IMR-90 (cell line): ENCODE measurements around the gene ADCY2. TPM values are rescaled to one million over a fixed set of nuclear protein-coding genes. Genes with fewer than 3 reads are reported as not detected.

Source experiments
- ATAC-seq: fragments of 200-7000 bp; cut with Tn5 transposase; 2 replicates; pipeline ENCODE4 v1.9.1; 2020; ENCODE audit warnings: low read depth, mild to moderate bottlenecking, moderate library complexity
- BruUV-seq: library from RNA; stranded (reverse); fragments of 400-500 nt; replicated peaks from 2 replicates; lab custom pipeline; 2021; lab: Mats Ljungman, UMichigan
- CTCF ChIA-PET: fragments of 300-600 bp; formaldehyde crosslinking; extraction: SDS; loops from one replicate; lab custom pipeline; 2021; ENCODE audit warnings: antibody characterized with exemption; lab: Yijun Ruan, JAX
- POLR2A ChIA-PET: fragments of 300-600 bp; sonication (Branson Sonifier 250); formaldehyde crosslinking; loops from one replicate; lab custom pipeline; 2022; ENCODE audit warnings: antibody characterized with exemption; ENCODE audit not compliant: unreplicated experiment; lab: Charles Lee
- DNase-seq: peaks from one replicate; pipeline ENCODE4 v3.0.0; 2013
- H2AFZ ChIP-seq: replicated peaks from 2 replicates; pipeline ENCODE3; 2013; ENCODE audit warnings: low read length, mild to moderate bottlenecking; ENCODE audit not compliant: poor library complexity
- H2AK5ac ChIP-seq: 2 replicates; pipeline ENCODE4 v1.6.1; 2013; ENCODE audit warnings: low read depth, low read length, inconsistent platforms
- H2AK9ac ChIP-seq: replicated peaks from 2 replicates; pipeline ENCODE3; 2013; ENCODE audit warnings: mild to moderate bottlenecking, low read depth, low read length, moderate library complexity; ENCODE audit not compliant: poor library complexity
- H2BK120ac ChIP-seq: 2 replicates; pipeline ENCODE4 v1.6.1; 2013; ENCODE audit warnings: low read depth, low read length, inconsistent platforms
- H2BK15ac ChIP-seq: 3 replicates; pipeline ENCODE4 v1.6.1; 2013; ENCODE audit warnings: low read depth, low read length, inconsistent platforms
- H2BK20ac ChIP-seq: 2 replicates; pipeline ENCODE4 v1.6.1; 2013; ENCODE audit warnings: low read depth, mild to moderate bottlenecking, inconsistent platforms, low read length, moderate library complexity
- H2BK5ac ChIP-seq: 2 replicates; pipeline ENCODE4 v1.6.1; 2013; ENCODE audit warnings: mild to moderate bottlenecking, low read depth, low read length, inconsistent platforms; ENCODE audit not compliant: poor library complexity, severe bottlenecking
- H3K14ac ChIP-seq: replicated peaks from 2 replicates; pipeline ENCODE4 v1.6.1; 2013; ENCODE audit warnings: low read depth, low read length, inconsistent platforms
- H3K18ac ChIP-seq: 2 replicates; pipeline ENCODE4 v1.6.1; 2013; ENCODE audit warnings: low read depth, low read length, control low read depth
- H3K23ac ChIP-seq: 2 replicates; pipeline ENCODE4 v1.6.1; 2013; ENCODE audit warnings: low read depth, low read length, inconsistent platforms
- H3K27ac ChIP-seq: 2 replicates; pipeline ENCODE4 v1.5.1; 2013; ENCODE audit warnings: mild to moderate bottlenecking, control low read depth, low read length; ENCODE audit not compliant: insufficient read depth
- H3K27me3 ChIP-seq: 2 replicates; pipeline ENCODE4 v1.6.1; 2013; ENCODE audit warnings: low read length; ENCODE audit not compliant: control insufficient read depth, insufficient read depth
- H3K36me3 ChIP-seq: 2 replicates; pipeline ENCODE4 v1.6.1; 2013; ENCODE audit warnings: low read length, mixed read lengths; ENCODE audit not compliant: control insufficient read depth, insufficient read depth
- H3K4ac ChIP-seq: 2 replicates; pipeline ENCODE4 v1.6.1; 2013; ENCODE audit warnings: low read depth, low read length, inconsistent platforms
- H3K4me1 ChIP-seq: 2 replicates; pipeline ENCODE4 v1.6.1; 2013; ENCODE audit warnings: low read length, mixed read lengths; ENCODE audit not compliant: control insufficient read depth, insufficient read depth
- H3K4me2 ChIP-seq: 2 replicates; pipeline ENCODE4 v1.6.1; 2013; ENCODE audit warnings: low read depth, mild to moderate bottlenecking, control low read depth, low read length, moderate library complexity
- H3K4me3 ChIP-seq: 2 replicates; pipeline ENCODE4 v1.5.1; 2013; ENCODE audit warnings: low read depth, mild to moderate bottlenecking, control low read depth, low read length, moderate library complexity; ENCODE audit not compliant: insufficient read depth
- H3K56ac ChIP-seq: 2 replicates; pipeline ENCODE4 v1.6.1; 2013; ENCODE audit warnings: low read length, inconsistent platforms; ENCODE audit not compliant: insufficient read depth; ENCODE audit errors: extremely low read depth
- H3K79me1 ChIP-seq, 2 experiments: 2 replicates each; pipeline ENCODE4 v1.6.1; 2013; ENCODE audit warnings: low read length in 2 of 2, inconsistent platforms in 1 of 2, low read depth in 1 of 2
- H3K9ac ChIP-seq: 2 replicates; pipeline ENCODE4 v1.6.1; 2013; ENCODE audit warnings: low read depth, low read length, control low read depth
- H3K9me1 ChIP-seq: 2 replicates; pipeline ENCODE4 v1.6.1; 2013; ENCODE audit warnings: low read length, inconsistent platforms; ENCODE audit not compliant: insufficient read depth
- H3K9me3 ChIP-seq: 2 replicates; pipeline ENCODE4 v1.6.1; 2013; ENCODE audit warnings: low read length; ENCODE audit not compliant: control insufficient read depth, insufficient read depth
- H4K20me1 ChIP-seq: 2 replicates; pipeline ENCODE4 v1.6.1; 2013; ENCODE audit warnings: low read length, inconsistent platforms; ENCODE audit not compliant: insufficient read depth
- H4K5ac ChIP-seq: 2 replicates; pipeline ENCODE4 v1.6.1; 2013; ENCODE audit warnings: mild to moderate bottlenecking, low read depth, low read length, control low read depth
- H4K8ac ChIP-seq, 2 experiments: 2 replicates each; pipeline ENCODE4 v1.6.1; 2013; ENCODE audit warnings: low read depth in 2 of 2, low read length in 2 of 2, control low read depth in 1 of 2, inconsistent platforms in 1 of 2
- H4K91ac ChIP-seq: 2 replicates; pipeline ENCODE4 v1.6.1; 2013; ENCODE audit warnings: low read depth, low read length, inconsistent platforms; ENCODE audit not compliant: insufficient read depth
- BHLHE40 ChIP-seq: fragments of 150-350 bp; IDR thresholded peaks from 2 replicates; pipeline ENCODE4 v1.6.1; 2016; ENCODE audit warnings: mild to moderate bottlenecking, low read depth, low read length
- CEBPB ChIP-seq: IDR thresholded peaks from 2 replicates; pipeline ENCODE4 v1.6.1; 2012; ENCODE audit warnings: low read depth, low read length, improper control_type of control experiment
- CHD1 ChIP-seq: IDR thresholded peaks from 2 replicates; pipeline ENCODE4 v1.6.1; 2012; ENCODE audit warnings: low read depth, low read length, improper control_type of control experiment
- CTCF ChIP-seq: conservative IDR thresholded peaks from 2 replicates; pipeline ENCODE4 v1.5.1; 2012; ENCODE audit warnings: mild to moderate bottlenecking, low read depth, low read length, improper control_type of control experiment
- ELK1 ChIP-seq: fragments of 150-350 bp; IDR thresholded peaks from 2 replicates; pipeline ENCODE4 v1.6.1; 2016; ENCODE audit warnings: low read depth, mild to moderate bottlenecking, low read length, moderate library complexity, borderline replicate concordance
- FOS ChIP-seq: fragments of 150-350 bp; IDR thresholded peaks from 2 replicates; pipeline ENCODE4 v1.6.1; 2016; ENCODE audit warnings: low read depth, low read length
- MAFK ChIP-seq: IDR thresholded peaks from 2 replicates; pipeline ENCODE4 v1.6.1; 2012; ENCODE audit warnings: low read depth, low read length, improper control_type of control experiment
- MAZ ChIP-seq: IDR thresholded peaks from 2 replicates; pipeline ENCODE4 v1.6.1; 2012; ENCODE audit warnings: low read depth, mild to moderate bottlenecking, low read length, improper control_type of control experiment, moderate library complexity, borderline replicate concordance
- MXI1 ChIP-seq: IDR thresholded peaks from 2 replicates; pipeline ENCODE4 v1.6.1; 2012; ENCODE audit warnings: low read depth, mild to moderate bottlenecking, low read length, moderate library complexity, borderline replicate concordance
- NFE2L2 ChIP-seq: fragments of 150-350 bp; IDR thresholded peaks from 2 replicates; pipeline ENCODE4 v1.6.1; 2016; ENCODE audit warnings: low read depth, mild to moderate bottlenecking, low read length
- POLR2A ChIP-seq: IDR thresholded peaks from 2 replicates; pipeline ENCODE4 v1.6.1; 2012; ENCODE audit warnings: mild to moderate bottlenecking, low read depth, low read length
- RAD21 ChIP-seq: IDR thresholded peaks from 2 replicates; pipeline ENCODE4 v1.6.1; 2012; ENCODE audit warnings: low read length, improper control_type of control experiment
- RCOR1 ChIP-seq: IDR thresholded peaks from 2 replicates; pipeline ENCODE4 v1.6.1; 2012; ENCODE audit warnings: mild to moderate bottlenecking, low read length, improper control_type of control experiment; ENCODE audit not compliant: insufficient replicate concordance
- RFX5 ChIP-seq: IDR thresholded peaks from 2 replicates; pipeline ENCODE4 v1.8.0; 2012; ENCODE audit warnings: low read depth, mild to moderate bottlenecking, low read length, moderate library complexity
- SMC3 ChIP-seq: fragments of 150-350 bp; IDR thresholded peaks from 2 replicates; pipeline ENCODE4 v1.6.1; 2016; ENCODE audit warnings: low read depth, mild to moderate bottlenecking, antibody characterized with exemption, low read length, moderate library complexity
- USF2 ChIP-seq: fragments of 150-350 bp; IDR thresholded peaks from 2 replicates; pipeline ENCODE4 v1.6.1; 2017; ENCODE audit warnings: mild to moderate bottlenecking, antibody characterized with exemption, low read length, low read depth
- WGBS, 2 experiments: methylation state at CpG; one replicate each; pipeline versions ENCODE4 v1.1.5 to v1.1.7; 2013; ENCODE audit warnings: missing lambda C conversion rate in 2 of 2; ENCODE audit not compliant: insufficient read length in 1 of 2; ENCODE audit errors: extremely low coverage in 2 of 2; 5-methylcytosine and 5-hydroxymethylcytosine counted together
- dilution Hi-C: fragments of 300-500 bp; cut with HindIII; formaldehyde crosslinking; loops from one replicate; pipeline ENCODE4 v1.14.3; 2018; ENCODE audit warnings: low sequenced_read_pairs; ENCODE audit not compliant: unreplicated experiment
- in situ Hi-C: fragments of 300-500 bp; cut with MboI; formaldehyde crosslinking; loops from 3 replicates; pipeline ENCODE4 v1.14.3; 2019; ENCODE audit warnings: low sequenced_read_pairs, inconsistent platforms, mixed read lengths
- intact Hi-C: fragments of 100-400 bp; cut with micrococcal nuclease; formaldehyde crosslinking; loops from 2 replicates; pipeline ENCODE4 v1.10.0; 2022
- polyA plus RNA-seq, 3 experiments: library from polyadenylated mRNA; depleted of rRNA; stranded (reverse); fragments of >200 nt; gene quantifications; 2 replicates each; pipeline ENCODE4 v1.2.3, GENCODE V29; 2012; ENCODE audit warnings: low replicate concordance in 1 of 3
- total RNA-seq: library from RNA; depleted of rRNA; stranded (reverse); fragments of >200 nt; gene quantifications from 2 replicates; pipeline ENCODE4 v1.2.3, GENCODE V29; 2012

The ADCY2 gene
- total and polyA plus RNA-seq, 2 of the 4 experiments (the other 2 are of a cell fraction), result not detected

GRCh38 chr5:7763621-7764072 lies 367.7 kb downstream of the ADCY2 start:
- DNase-seq (no peak), ATAC-seq (no peak)
- Histone ChIP-seq H2BK15ac (no peak overlapping the region), H3K9ac (no peak overlapping the region), H3K4me1 (no peaks in the 10 kb centered on the region), H3K79me1 (no peaks in the 10 kb centered on the region), H2AFZ (no peak overlapping the region), H4K20me1 (no peaks in the 10 kb centered on the region), H3K9me3 (no peaks in the 10 kb centered on the region; the same call in 1 of the 2 replicates), H3K56ac (no peak overlapping the region), H3K4me3 (no peak overlapping the region), H3K27me3 (no peaks in the 10 kb centered on the region), H3K4me2 (no peak overlapping the region), H4K8ac (no peak overlapping the region), H2BK5ac (no peak overlapping the region), H3K14ac (no peak overlapping the region), H4K5ac (no peak overlapping the region), H2AK5ac (no peak overlapping the region), H3K18ac (no peak overlapping the region), H3K23ac (no peak overlapping the region), H4K91ac (no peak overlapping the region), H3K4ac (no peak overlapping the region), H3K9me1 (no peaks in the 10 kb centered on the region), H2BK20ac (no peak overlapping the region), H3K27ac (no peak overlapping the region), H3K36me3 (no peaks in the 10 kb centered on the region), H2BK120ac (no peak overlapping the region), H2AK9ac (no peak overlapping the region)
- in situ Hi-C loops (no loop called here), dilution Hi-C loops (no loop called here), intact Hi-C loops (no loop called here)
- WGBS, 2 experiments, result 30% methylated on average over 2 of the region's 9 CpGs; no CpG with 5 or more reads in 1 of the 2 experiments
- POLR2A ChIA-PET, result no interaction called here
- CTCF ChIA-PET, result no interaction called here
- no TSS peak for BruUV-seq
- TF ChIP-seq RAD21 (no peak), FOS (no peak), MAFK (no peak), NFE2L2 (no peak), ELK1 (no peak), CEBPB (no peak), MAZ (no peak), CTCF (no peak), SMC3 (no peak), MXI1 (no peak), USF2 (no peak), RFX5 (no peak), RCOR1 (no peak), POLR2A (no peak), CHD1 (no peak), BHLHE40 (no peak)
